PFSK-1 (cell line): ENCODE data around the gene TP53AIP1.

ENCODE experiments used
- FOXP2 ChIP-seq: optimal IDR thresholded peaks from 2 replicates; pipeline ENCODE3; 2011; ENCODE audit warnings: borderline replicate concordance, control low read depth, inconsistent platforms; ENCODE audit not compliant: insufficient read depth; ENCODE audit errors: extremely low read length, extremely low read depth
- POLR2AphosphoS5 ChIP-seq: IDR thresholded peaks from 2 replicates; pipeline ENCODE4 v1.6.1; 2012; ENCODE audit warnings: low read depth, mild to moderate bottlenecking, control low read depth, low read length, moderate library complexity
- SIN3A ChIP-seq: IDR thresholded peaks from 2 replicates; pipeline ENCODE4 v1.6.1; 2012; ENCODE audit warnings: mild to moderate bottlenecking, low read length, moderate library complexity, borderline replicate concordance; ENCODE audit not compliant: insufficient read depth
- TAF1 ChIP-seq: IDR thresholded peaks from 2 replicates; pipeline ENCODE4 v1.6.1; 2012; ENCODE audit warnings: low read length, control low read depth, borderline replicate concordance; ENCODE audit not compliant: insufficient read depth
- TF ChIP-seq, protein P1 (sequence below), 2 experiments: IDR thresholded peaks; 2 replicates each; pipeline versions ENCODE4 v1.6.1 to v1.8.0; 2011 to 2012; ENCODE audit warnings: low read depth in 2 of 2, low read length in 2 of 2, control low read depth in 1 of 2, inconsistent platforms in 1 of 2, mild to moderate bottlenecking in 1 of 2, moderate library complexity in 1 of 2; ENCODE audit not compliant: insufficient read depth in 1 of 2

The TP53AIP1 gene

DNA sequence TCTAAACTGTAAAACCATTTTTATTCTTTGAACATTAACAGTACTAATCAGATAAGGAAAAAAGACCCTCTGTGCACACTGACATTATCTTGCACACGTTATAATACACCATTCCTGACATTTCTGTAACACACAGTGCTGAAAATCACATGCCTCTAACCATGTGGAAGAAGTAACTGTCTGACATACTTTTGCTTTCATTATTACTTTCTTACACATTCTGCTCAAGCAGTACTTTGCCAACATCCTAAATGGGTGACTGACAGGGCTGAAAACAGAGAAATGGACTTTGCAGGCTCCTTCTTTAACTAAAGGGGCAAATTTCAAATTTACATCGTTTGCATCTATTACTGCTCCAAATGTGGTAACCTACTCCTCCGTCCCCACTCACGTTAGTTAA lies 22.8 kb upstream of the TP53AIP1 start:
- TF ChIP-seq SIN3A (no peak), POLR2AphosphoS5 (no peak), TAF1 (no peak), FOXP2 (no peak)

DNA sequence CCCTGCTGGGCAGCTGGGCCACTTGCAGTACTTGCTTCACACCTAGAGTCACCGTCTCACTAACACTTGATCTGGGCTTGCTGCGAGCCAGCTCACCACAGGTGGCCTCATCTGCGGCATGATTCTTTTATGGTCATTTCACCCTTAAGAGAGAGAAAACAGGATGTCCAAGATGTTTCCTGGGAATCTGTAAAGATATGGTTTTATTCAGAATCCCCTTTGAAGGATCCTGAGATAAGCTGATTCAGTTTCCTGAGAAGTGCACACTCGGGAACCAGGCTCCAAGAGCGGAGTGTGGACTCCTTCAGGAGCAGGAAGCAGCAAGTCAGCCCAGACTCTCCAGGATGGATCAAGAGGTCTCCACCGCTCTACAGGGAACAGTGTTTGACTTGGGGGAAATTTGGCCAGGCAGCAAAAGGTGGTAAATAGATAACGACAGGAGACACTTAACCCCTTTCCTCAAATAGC lies 21.8 kb upstream of the TP53AIP1 start:
- no peak for TF ChIP-seq SIN3A

GRCh38 chr11:128963744-128964325 lies 21.2 kb upstream of the TP53AIP1 start:
- TF ChIP-seq POLR2AphosphoS5 (no peak), TAF1 (no peak)

GRCh38 chr11:128962896-128963295 lies 20.2 kb upstream of the TP53AIP1 start:
- TF ChIP-seq SIN3A = no peak
- TF ChIP-seq, protein P1, sequence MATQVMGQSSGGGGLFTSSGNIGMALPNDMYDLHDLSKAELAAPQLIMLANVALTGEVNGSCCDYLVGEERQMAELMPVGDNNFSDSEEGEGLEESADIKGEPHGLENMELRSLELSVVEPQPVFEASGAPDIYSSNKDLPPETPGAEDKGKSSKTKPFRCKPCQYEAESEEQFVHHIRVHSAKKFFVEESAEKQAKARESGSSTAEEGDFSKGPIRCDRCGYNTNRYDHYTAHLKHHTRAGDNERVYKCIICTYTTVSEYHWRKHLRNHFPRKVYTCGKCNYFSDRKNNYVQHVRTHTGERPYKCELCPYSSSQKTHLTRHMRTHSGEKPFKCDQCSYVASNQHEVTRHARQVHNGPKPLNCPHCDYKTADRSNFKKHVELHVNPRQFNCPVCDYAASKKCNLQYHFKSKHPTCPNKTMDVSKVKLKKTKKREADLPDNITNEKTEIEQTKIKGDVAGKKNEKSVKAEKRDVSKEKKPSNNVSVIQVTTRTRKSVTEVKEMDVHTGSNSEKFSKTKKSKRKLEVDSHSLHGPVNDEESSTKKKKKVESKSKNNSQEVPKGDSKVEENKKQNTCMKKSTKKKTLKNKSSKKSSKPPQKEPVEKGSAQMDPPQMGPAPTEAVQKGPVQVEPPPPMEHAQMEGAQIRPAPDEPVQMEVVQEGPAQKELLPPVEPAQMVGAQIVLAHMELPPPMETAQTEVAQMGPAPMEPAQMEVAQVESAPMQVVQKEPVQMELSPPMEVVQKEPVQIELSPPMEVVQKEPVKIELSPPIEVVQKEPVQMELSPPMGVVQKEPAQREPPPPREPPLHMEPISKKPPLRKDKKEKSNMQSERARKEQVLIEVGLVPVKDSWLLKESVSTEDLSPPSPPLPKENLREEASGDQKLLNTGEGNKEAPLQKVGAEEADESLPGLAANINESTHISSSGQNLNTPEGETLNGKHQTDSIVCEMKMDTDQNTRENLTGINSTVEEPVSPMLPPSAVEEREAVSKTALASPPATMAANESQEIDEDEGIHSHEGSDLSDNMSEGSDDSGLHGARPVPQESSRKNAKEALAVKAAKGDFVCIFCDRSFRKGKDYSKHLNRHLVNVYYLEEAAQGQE (IDR thresholded peaks at IDR 0.05; ENCODE audit: insufficient read depth in 1 of 2, low read depth in 2 of 2, low read length in 2 of 2) = no peak
- TF ChIP-seq POLR2AphosphoS5 = no peak
- TF ChIP-seq FOXP2 = no peak
- TF ChIP-seq TAF1 = no peak

GRCh38 chr11:128961645-128962044 lies 19.0 kb upstream of the TP53AIP1 start:
- TF ChIP-seq SIN3A (no peak), TAF1 (no peak), FOXP2 (no peak), POLR2AphosphoS5 (no peak)
- TF ChIP-seq, protein P1 (IDR thresholded peaks at IDR 0.05; ENCODE audit: insufficient read depth in 1 of 2, low read depth in 2 of 2, low read length in 2 of 2) = no peak

DNA sequence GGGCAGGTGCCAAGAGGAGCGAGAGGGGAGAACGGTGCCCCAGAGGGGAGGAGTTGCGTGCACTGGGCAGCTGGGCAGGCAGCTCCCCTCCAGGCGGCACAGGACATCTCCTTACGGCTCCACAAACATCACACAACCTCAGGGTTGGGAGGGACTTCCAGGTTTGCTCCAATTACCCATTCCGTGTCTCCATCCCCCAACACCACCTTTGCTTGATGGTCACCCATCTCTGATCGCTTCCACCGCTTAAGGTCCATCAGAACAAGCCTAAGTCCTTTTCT lies 14.5 kb upstream of the TP53AIP1 start:
- TF ChIP-seq SIN3A (no peak), FOXP2 (no peak), TAF1 (no peak), POLR2AphosphoS5 (no peak)
- TF ChIP-seq, protein P1 (IDR thresholded peaks at IDR 0.05; ENCODE audit: insufficient read depth in 1 of 2, low read depth in 2 of 2, low read length in 2 of 2) = no peak

GRCh38 chr11:128956401-128957201 lies 13.9 kb upstream of the TP53AIP1 start:
- no peak for TF ChIP-seq POLR2AphosphoS5
- no peak for TF ChIP-seq FOXP2
- TF ChIP-seq TAF1 = no peak
- TF ChIP-seq, protein P1 (IDR thresholded peaks at IDR 0.05; ENCODE audit: insufficient read depth in 1 of 2, low read depth in 2 of 2, low read length in 2 of 2) = no peak
- TF ChIP-seq SIN3A = no peak
